Stimulated activated CD4-positive, alpha-beta T cell treated with anti-CD3 and anti-CD28 coated beads, Interleukin-1b, Interleukin-23, amount 100 ng/mL, for 48 hours (primary cell): ENCODE measurements around the gene SLC4A11.
A peak's percentile ranks its signal among the peaks of the same experiment; 100 is the strongest.

Experiments used
- DNase-seq: peaks from one replicate; pipeline ENCODE4 v3.0.0-alpha.2; 2020

SLC4A11 gene

DNA sequence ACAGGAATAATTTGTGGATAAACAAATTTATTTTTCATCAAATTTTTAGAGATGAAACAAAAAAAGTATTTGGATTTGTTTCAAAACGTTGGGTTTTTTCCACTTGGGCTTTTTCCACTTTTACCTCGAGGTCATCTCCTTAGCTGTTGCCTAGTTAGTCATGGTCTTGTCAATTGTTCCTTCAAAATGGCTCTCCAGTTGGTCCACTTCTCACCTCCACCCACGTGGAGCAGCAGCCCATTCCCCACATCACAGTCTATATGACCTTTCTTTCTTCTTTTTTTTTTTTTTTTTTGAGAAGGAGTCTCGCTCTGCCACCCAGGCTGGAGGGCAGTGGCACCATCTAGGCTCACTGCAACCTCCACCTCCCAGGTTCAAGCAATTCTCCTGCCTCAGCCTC, 6.7 kb upstream of the SLC4A11 start:
- DNase-seq: no peak

DNA sequence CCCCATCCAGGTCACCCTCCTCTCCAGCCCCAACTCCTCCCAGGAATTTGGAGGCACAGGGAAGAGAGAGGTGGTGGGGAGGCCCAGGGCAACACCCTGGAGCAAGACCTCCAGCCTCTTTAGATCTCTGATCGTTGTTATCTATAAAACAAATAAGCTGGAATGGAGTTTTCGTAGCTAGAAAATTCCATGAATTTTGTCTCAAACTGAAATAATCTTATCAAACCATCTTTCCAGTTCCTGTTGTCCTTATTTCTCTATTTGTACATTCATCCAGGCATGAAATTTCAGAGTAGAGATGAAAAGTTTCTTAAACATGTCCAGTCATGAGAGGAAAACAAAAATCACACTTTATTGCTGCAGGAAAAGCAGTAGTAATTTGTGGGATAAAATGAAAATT, 6.2 kb upstream of the SLC4A11 start:
- no peak for DNase-seq

DNA sequence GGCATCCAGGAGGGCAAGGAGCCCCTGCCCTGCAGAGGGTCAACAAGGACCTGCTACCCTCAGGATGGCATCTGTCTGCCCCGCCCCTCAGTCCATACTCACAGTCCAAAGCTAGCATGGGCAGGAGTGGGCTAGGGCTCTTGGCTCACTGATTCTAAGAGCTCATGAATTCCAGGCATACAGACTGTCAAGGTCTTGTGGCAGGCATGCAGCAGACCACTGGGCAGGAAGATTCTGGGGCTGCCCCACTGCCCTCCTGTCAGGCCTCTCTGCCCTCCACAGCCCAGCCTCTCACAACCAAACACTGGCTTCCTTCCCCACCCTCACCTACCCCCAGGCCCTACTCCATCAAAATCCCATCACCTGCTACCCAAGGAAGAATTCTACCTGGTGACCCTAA, 5.6 kb upstream of the SLC4A11 start:
- no peak for DNase-seq

DNA sequence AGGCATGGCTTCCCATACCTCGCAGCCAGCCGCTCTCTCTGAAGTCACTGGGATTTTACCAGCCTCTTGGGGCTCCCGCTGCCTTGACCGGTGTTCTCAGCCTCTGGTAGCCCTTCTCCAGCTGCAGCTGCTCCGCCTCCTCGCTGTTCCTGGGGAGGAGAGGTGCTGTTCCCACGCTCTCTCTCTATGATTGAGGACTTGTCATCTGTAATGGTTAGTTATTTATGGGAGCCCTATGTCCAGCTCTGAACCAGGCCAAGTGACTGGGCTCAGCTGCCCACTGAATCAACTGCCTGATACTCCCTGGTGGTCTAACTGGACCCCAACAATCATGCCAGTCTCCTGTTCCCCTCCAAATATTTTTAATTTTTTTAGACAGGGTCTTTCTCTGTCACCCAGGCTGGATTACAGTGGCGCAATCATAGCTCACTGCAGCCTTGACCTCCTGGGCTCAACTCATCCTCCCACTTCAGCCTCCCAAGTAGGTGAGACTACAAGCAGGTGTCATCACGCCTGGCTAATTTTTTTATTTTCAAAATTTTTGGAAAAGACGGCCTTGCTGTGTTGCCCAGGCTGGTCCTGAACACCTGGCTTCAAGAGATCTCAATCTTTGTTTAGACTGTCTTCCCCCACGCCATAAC, 4.8 kb upstream of the SLC4A11 start:
- no peak for DNase-seq

DNA sequence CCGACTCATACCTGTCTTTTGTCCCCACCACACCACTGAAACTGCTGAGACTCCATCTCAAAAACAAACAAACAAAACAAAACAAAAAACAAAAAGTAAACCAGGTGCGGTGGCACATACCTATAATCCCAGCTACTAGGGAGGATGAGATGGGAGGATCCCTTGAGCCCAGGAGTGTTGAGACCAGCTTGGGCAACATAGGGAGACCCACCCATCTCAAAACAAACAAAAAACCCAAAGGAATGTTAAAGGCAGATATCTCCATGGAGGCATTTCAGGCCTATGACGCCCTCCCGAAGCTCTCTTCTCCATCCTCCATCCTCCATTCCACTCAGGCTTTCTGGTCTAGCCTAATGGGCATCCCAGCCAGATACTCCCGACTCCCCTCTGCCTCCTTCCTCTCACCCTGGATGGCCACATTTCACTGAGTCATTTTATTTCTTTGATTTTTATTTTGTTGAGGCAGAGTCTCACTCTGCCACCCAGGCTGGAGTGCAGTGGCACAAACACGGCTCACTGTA, 3.2 kb upstream of the SLC4A11 start:
- DNase-seq: no peak

DNA sequence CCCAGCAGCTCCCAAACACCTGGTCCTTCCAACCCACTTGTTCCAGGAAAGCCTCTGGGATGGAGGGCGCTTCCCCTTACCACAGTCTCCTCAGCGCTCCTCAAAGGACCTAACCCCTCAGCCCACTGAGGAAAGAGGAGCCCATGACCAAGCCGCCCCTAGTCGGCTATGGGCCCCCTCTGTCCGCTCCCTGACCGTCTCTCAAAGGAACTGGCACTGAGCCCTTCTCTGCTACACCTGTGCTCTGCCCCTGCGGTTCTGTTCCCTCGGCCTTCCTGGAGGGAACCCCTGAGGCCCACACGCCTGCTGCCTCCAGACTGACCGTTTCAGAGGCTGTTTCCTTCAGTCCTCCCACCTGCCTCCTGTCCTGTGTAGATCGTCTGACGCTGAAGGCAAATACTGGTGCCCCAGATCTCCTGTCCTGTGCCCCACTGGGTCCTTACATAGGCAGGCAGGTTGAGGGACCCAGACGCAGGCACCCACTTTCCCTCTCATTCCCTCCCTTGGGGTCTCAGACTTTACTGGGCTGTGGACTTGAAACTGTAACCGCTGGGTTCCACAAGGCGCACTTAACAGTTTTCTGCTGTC, 1.9 kb upstream of the SLC4A11 start:
- DNase-seq: no peak

DNA sequence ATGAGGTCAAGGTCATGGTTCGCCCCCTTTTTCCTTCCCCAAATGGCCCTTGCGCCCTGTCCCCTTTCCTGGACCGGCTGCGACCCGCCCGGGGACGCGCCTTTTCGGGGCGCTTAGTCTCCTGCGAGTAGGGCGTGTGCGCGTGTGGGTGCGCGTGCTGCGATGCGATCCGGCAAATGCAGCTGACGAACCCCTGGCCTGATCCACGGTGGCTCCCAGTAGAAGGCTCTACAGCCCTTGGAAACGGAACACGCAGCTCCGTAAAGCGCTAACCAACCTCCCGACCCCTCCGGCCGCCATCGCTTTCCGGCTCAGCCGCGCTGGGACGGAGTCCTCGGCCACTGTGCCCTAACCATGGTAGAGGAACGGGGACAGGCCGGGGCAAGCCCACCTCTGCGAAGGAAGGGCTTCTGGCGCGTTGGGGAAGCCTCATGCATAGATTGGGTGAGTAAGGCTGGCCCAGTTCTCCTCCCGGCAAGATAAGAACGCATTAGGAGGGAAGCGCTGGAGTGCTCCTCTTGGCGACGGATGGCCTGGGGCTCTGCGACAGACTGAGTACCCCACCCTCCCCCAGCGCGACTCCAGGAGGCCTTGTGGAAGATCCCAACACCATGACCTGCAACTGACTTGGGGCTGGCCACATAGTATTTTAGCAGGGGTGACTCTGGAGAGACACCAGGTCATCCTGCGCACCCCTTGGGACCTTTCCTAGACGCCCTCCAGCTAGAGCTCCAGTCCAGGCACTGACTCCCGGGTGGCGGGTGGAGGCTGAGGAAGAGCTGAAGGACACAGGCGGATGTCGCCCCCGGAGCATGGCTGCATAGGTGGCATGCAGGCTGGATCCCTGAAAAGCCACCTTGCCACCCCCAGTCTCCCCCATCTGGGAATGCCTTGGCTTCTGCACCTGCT, 1.1 kb upstream of the SLC4A11 start:
- no peak for DNase-seq

DNA sequence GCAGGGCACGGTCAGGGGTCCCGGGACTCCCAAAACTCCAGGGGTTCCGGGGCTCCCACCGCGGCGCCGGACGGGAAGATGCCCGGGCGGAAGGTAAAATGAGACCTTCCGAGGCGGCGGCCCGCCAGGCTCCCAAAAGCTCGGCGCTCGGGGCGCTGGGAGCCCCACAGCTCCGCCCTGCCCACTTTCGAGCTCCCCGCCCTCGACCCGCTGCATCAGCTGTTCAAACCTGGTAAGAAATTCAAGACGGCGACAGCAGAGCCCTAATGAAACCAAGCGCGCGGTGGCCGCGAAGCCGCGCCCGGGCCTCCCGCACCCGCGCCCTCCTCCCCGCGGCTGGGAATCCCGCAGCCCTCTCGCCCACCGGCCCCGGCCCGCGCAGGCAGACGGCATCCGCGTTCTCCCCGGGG, 369 bp downstream of the SLC4A11 start:
- peak; percentile 46 for DNase-seq

DNA sequence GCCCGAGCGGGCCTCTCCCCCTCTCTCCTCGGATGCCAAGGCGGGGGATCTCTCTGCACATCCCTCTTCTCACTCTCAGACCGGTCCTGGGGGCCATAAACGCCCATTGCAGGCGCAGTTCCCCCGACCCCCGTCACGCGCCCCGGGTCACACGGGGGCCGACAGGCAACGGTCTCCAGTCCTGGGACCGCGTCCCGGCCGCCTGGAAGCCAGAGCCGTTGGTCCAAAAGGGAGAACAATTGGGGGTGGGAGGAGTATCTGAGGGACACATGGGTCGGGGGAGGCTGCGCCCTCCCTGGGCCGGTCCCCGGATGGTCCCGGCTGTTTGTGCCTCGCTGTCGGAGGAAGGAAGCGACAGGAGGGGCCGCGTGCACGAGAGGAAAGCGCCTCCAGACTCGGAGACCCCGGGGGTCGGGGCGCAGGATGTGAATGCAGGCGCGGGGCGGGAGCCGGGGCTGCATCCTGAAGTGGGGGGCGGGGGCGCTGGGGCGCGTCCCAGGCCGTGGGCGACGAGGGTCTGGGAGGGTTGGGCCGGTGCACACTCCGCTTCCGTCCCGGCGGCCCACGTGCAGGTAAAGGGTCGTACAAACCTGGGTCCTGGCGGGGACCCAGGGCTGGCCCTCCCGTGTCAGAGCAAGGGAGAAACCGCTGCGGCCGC, 903 bp downstream of the SLC4A11 start:
- DNase-seq: no peak

DNA sequence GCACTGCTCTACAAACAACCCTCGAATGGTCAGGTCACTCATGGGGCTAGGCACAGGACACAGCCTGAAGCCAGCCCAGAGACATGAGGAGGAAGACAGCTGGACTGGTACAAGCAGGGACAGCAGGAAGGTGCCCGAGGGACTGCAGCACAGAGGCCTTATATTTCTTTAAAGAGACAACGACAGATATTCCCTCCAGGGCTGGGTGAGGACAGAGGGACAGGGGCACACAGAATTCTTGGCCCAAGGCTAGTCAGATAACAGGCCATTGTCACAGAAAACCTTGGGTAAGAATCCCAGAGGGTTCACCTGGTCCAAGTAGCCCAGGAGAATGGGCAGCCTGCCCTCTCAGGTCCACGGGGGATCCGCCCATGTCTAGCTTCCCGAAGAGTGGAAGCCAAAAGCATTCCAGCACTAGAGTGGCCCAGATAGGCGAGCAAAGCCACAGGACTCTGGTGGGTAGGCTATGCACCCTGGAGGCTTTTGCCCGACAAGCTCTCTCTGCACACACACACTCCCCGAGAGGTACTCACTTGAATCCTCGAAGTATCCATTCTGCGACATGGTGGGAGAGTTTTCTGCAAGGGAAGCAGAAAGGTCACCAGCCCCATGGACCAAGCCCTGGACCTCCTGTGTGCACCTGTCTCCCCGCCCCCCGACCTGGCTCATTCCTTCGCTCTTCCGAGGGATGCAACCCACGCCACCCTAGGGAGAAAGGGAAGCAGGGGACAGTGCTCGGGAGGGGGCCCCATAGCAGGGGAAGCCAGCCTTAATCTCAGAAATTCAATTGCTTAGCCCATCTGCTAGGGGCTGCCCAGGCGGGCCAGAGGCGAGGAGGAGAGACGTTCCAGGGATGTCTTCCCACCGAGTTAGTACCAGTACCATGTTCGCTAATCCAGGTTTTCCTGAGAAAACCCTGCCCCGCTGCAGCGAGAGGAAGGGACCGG, 1.7 kb downstream of the SLC4A11 start:
- DNase-seq: no peak

DNA sequence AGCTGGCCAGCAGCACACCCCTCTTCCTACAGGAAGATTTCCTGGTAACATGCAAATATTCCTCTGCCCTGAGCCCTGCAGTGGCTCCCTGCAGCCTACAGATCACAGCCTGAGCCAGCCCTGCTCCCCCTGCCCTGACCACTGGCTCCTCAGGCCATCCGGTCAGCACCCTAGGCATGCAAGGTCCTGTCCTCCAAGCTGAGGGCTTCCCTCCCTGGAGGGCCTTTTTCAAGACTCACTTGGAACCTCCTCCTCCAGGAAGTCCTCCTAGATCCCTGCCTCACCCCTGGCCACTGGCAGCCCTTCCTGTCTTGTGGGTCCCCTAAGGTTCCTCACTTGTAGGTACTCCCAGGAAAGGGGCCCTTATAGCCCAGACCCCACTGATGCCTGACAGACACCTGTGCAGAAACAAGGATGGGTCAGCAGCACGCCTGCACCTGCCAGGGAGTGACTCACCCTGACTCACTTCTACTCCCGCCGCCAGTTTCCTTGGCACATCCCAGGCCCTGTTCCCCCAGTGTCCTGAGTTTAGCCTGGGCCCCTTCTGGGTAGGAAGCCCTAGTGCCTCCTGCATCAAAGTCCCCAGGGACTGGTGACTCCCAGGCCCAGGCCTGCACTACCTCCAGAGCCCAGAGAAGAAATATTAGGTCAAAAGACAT, 3.2 kb downstream of the SLC4A11 start:
- DNase-seq: no peak

DNA sequence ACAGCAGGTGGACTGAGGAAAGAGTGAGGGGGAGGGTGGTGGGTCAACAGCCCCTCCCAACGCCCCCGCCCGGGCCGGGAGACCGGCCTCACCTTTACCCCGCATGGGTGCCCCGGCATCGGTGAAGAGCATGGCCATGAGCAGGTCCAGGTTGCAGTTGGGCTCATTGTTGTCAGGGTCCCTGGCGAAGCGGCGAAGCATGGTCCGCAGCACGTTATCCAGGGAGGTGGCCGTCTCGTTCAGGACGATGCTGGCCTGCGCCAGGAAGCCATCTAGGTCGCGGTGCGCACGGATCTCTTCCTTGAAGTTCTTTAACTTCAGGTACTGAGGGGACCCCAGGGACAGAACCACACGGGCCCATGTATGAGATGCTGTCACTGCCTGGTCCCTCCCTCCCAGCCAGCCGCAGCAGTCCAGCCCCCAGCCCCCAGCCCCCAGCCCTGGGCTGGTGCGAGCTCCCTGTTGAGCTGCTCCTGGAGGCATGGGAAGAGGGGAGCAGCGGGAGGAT, 4.9 kb downstream of the SLC4A11 start:
- DNase-seq: no peak

DNA sequence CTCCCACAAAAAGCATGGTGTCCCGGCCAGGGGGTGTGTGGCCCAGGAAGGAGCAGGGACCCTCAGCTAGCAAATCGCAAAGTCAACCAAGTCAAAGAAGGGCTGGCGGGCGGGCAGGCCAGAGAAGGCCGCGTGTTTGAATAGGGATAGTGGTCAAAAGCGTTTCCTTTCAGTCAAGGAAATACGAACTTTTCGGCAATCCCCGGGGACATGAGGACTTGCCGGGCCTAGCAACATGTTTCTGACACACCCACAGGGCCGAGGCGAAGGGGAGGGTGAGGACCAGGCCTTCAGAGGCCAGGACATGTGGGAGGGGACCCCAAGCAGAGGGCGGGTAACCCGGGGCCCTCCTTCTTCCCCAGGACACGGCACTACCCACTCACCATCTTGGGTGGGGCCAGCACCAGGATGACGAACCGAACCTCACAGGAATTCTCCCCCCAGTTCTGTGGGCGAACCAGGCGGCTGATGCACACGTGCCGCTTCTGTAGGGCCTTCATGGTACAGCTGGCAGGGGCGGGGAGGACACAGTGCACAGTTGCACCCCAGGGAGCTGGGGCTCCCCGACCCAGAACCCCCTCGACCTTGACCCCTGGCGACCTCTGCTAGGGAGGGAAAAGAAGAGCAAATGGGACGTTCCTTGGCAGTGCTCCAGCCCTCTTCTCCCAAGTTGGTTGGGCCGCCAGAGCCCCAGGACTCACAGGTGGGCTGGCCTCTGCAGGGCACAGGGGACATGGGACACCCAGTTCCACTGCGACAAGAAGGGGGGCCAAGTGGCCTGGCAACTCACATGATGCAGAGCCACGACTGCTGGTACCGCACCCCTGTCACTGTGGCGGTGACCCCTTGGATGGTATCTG, 5.6 kb downstream of the SLC4A11 start:
- no peak for DNase-seq

DNA sequence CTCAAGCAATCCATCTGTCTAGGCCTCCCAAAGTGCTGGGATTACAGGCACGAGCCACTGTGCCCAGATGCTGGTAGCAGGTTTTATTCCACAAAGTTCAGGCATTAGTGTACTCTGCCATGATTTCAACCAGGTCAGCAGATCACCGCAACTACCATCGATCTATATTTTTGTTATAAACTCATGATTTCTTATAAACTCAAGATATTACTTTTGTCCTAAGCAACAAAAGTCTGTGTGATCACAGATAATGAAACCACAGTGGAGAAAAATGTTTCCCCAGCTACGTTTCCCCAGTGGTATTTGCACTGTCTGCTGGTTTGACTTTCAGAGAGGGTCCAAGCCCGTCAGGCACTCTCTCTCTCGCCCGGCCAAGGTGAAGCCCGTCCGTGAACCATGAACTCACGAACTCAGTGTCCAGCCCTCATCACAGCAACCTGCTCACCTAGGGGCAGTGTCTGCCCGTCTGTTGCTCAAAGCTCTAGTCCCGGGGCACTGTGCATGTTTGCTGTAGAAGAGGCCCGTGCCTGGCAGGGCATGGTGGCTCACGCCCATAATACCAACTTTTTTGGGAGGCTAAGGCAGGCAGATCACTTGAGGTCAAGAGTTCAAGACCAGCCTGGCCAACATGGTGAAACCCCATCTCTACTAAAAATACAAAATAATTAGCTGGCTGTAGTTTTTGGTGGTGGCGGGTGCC, 7.0 kb downstream of the SLC4A11 start:
- no peak for DNase-seq

DNA sequence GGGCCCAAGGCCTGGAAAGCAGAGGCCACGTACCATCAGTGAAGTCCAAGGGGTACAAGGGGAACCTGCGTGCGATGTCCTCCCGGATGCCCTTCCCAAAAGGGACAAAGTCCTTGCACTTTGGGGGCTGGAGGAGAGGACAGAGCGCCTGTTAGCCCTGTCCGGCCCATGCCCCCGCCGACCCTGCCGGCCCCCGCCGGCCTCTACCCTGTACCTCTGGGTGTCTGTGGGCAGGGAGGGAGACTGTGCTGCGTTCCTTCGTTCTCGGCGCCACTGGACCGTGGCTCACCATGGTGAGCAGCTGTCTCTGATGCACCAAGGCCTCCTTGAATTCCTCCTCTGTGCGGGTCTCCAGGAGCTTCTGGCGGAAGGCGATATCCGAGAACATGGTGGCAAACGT, 7.9 kb downstream of the SLC4A11 start:
- DNase-seq: no peak

DNA sequence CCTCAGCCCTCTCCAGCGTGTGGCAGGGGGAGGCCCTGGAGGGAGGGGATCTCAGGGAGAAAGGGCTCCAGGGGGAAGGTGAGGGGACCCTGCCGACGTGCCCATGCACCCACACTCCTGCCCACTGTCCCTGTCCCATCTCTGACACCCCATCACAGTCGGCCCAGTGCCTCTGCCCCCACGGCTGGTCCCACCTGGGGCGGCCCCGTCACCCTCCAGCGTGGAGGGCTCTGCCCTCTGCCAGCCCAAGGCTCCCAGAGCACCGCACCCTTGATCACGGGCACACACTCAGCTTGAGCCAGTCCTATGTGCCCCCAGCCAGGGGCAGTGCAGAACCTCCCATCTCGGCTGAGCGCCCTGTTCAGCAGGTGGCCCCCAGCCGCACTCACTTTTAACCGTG, 9.2 kb downstream of the SLC4A11 start:
- DNase-seq: no peak

DNA sequence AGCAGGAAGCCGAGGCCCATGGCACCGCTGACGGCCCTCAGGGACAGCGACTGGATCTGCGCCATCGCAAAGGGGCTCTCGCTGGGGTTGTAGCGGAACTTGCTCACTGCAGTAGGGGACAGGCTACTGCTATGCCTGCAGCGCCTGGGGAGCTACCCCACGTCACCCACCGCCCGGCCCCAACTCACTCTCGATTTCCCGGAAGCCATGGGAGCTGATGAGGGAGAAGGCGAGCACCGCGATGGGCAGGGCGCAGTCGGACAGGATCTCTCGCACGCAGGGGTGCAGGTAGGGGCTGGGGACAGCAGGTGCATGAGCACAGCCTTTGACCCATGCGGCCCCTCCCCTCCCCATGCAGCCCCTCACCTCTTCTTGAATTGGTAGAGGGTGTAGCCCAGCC, 9.8 kb downstream of the SLC4A11 start:
- DNase-seq: no peak

DNA sequence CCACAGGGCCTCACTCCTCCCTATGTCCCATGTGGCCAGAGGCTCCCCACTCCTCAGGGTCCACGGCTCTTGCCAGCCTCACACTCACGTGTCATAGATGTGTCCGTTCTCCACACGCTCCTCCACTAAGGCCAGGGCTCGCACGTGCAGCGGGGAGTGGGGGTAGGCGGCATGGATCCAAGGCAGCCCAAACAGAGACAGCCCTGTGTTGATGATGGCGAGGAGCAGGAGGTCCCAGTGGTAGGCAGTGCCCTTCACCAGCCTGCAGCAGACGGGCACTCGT, 10.3 kb downstream of the SLC4A11 start:
- no peak for DNase-seq

DNA sequence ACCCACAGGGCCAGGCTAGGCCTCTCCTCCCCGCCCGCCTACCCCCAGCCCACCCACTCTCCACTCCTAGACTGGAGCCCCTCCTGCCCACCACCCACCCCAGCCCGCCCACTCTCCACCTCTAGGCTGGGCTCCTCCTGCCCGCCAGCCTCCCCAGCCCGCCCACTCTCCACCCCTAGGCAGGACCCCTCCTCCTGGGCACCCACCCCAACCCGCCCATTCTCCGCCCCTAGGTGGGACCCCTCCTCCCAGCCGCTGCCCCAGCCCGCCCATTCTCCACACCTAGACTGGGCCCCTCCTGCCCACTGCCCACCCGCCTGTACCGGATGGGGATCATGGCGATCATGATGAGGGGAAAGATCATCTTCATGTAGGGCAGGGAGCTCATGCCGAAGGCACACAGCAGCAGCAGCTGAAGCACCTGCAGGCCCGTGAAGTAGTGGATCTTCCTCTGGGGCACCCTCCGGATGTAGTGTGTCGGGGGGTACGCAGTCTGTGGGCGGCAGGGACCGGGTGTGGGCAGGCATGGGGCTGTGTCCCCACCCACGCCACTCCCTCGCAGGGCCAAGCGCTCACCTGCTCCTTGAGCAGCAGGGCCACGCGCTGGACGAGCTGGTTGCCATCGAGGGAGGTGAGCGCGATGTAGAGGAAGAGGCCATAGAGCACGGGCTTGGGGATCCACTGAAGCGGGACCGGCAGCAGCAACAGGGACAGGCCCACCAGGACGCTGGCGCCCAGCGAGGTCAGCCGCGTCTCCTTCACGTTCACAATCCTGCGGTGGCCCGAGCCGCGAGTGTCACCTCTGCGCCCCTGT, 10.8 kb downstream of the SLC4A11 start:
- no peak for DNase-seq
